Stimulated activated naive B cell treated with anti-CD40 and anti-IgM and Interleukin-4, amounts not matched to agents 10 μg/mL and 1 μg/mL and 100 μg/mL, for 72 hours (primary cell): Measurements from ENCODE around the gene WDFY4.

ENCODE experiments used
- ATAC-seq, 2 donors: fragments of 150-1000 bp; cut with Tn5 transposase; replicated peaks; 2 replicates each; pipeline ENCODE4 v1.10.0; 2021; ENCODE audit warnings: moderate library complexity in 1 of 2
- DNase-seq: peaks from one replicate; pipeline ENCODE4 v3.0.0; 2021
- H3K27ac Mint-ChIP-seq: one replicate; pipeline ENCODE4 v1.8.0; 2022; ENCODE audit warnings: mild to moderate bottlenecking, mixed read lengths
- H3K27me3 Mint-ChIP-seq, 2 donors: one replicate each; pipeline ENCODE4 v1.8.0; 2022; ENCODE audit warnings: mixed read lengths in 2 of 2
- H3K36me3 Mint-ChIP-seq, 2 donors: one replicate each; pipeline ENCODE4 v1.8.0; 2022; ENCODE audit warnings: mixed read lengths in 2 of 2, mild to moderate bottlenecking in 1 of 2
- H3K4me1 Mint-ChIP-seq, 2 donors: one replicate each; pipeline ENCODE4 v1.8.0; 2022; ENCODE audit warnings: mixed read lengths in 2 of 2, mild to moderate bottlenecking in 1 of 2
- H3K4me3 Mint-ChIP-seq, 2 donors: one replicate each; pipeline ENCODE4 v1.8.0; 2022; ENCODE audit warnings: mild to moderate bottlenecking in 2 of 2, mixed read lengths in 2 of 2, moderate library complexity in 1 of 2
- H3K9me3 Mint-ChIP-seq, 2 donors: one replicate each; pipeline ENCODE4 v1.8.0; 2022; ENCODE audit warnings: mixed read lengths in 2 of 2, mild to moderate bottlenecking in 1 of 2

The WDFY4 gene

GRCh38 chr10:48843198-48843597 is 158.5 kb downstream of the WDFY4 start:
- no peaks in the 10 kb centered on the region for H3K9me3 Mint-ChIP-seq
- H3K36me3 Mint-ChIP-seq = peaks cover 55 to 77% of the 10 kb centered on the region in 2 donors
- no peak overlapping the region for H3K4me3 Mint-ChIP-seq
- DNase-seq = no peak
- no peak overlapping the region for H3K27ac Mint-ChIP-seq
- no peaks in the 10 kb centered on the region for H3K27me3 Mint-ChIP-seq
- ATAC-seq = no peak
- peaks cover 27 to 62% of the 10 kb centered on the region in 2 donors for H3K4me1 Mint-ChIP-seq

GRCh38 chr10:48844616-48845015 is 159.9 kb downstream of the WDFY4 start:
- DNase-seq (no peak), ATAC-seq (no peak)
- H3K4me1 Mint-ChIP-seq = peaks cover 22 to 51% of the 10 kb centered on the region in 2 donors
- H3K4me3 Mint-ChIP-seq = peak overlapping the region in 1 of 2 donors; percentile 52
- H3K27me3 Mint-ChIP-seq = no peaks in the 10 kb centered on the region
- H3K27ac Mint-ChIP-seq = peak overlapping the region; percentile 87
- H3K36me3 Mint-ChIP-seq = peaks cover 57 to 69% of the 10 kb centered on the region in 2 donors
- H3K9me3 Mint-ChIP-seq = no peaks in the 10 kb centered on the region

- Mint-ChIP-seq H3K4me1 (peaks cover 16 to 42% of the 10 kb centered on the region in 2 donors), H3K27me3 (no peaks in the 10 kb centered on the region), H3K27ac (peak overlapping the region; percentile 87), H3K4me3 (peak overlapping the region; percentile 42 to 44), H3K36me3 (peaks cover 59 to 69% of the 10 kb centered on the region in 2 donors), H3K9me3 (no peaks in the 10 kb centered on the region)
- no peak for DNase-seq
- ATAC-seq = peak; percentile 52 to 63
Observed at GRCh38 chr10:48845512-48845911, 160.8 kb downstream of the WDFY4 start.

GRCh38 chr10:48847691-48848090 is 163.0 kb downstream of the WDFY4 start:
- peaks cover 18 to 44% of the 10 kb centered on the region in 2 donors for H3K4me1 Mint-ChIP-seq
- no peak for DNase-seq
- H3K4me3 Mint-ChIP-seq = no peak overlapping the region
- ATAC-seq = no peak
- no peaks in the 10 kb centered on the region for H3K27me3 Mint-ChIP-seq
- peaks cover 72 to 80% of the 10 kb centered on the region in 2 donors for H3K36me3 Mint-ChIP-seq
- no peaks in the 10 kb centered on the region for H3K9me3 Mint-ChIP-seq
- peak overlapping the region; percentile 5 for H3K27ac Mint-ChIP-seq

- peaks cover 56 to 57% of the 10 kb centered on the region in 2 donors for H3K36me3 Mint-ChIP-seq
- no peak overlapping the region for H3K4me3 Mint-ChIP-seq
- H3K27me3 Mint-ChIP-seq = no peaks in the 10 kb centered on the region
- ATAC-seq = no peak
- H3K4me1 Mint-ChIP-seq = peaks cover 2 to 17% of the 10 kb centered on the region in 2 donors
- DNase-seq = no peak
- H3K9me3 Mint-ChIP-seq = peaks cover 0 to 2% of the 10 kb centered on the region in 2 donors
- no peak overlapping the region for H3K27ac Mint-ChIP-seq
Observed at GRCh38 chr10:48856855-48857254, 172.2 kb downstream of the WDFY4 start.

GRCh38 chr10:48872234-48872633 is 187.6 kb downstream of the WDFY4 start:
- Mint-ChIP-seq H3K27ac (no peak overlapping the region), H3K36me3 (peaks cover 38 to 75% of the 10 kb centered on the region in 2 donors), H3K9me3 (no peaks in the 10 kb centered on the region), H3K4me1 (no peaks in the 10 kb centered on the region), H3K27me3 (no peaks in the 10 kb centered on the region), H3K4me3 (no peak overlapping the region)
- DNase-seq (no peak), ATAC-seq (no peak)

GRCh38 chr10:48878091-48878490 is 193.4 kb downstream of the WDFY4 start:
- peaks cover 64 to 84% of the 10 kb centered on the region in 2 donors for H3K36me3 Mint-ChIP-seq
- no peaks in the 10 kb centered on the region for H3K27me3 Mint-ChIP-seq
- ATAC-seq = no peak
- no peak overlapping the region for H3K27ac Mint-ChIP-seq
- H3K9me3 Mint-ChIP-seq = peaks cover 2 to 5% of the 10 kb centered on the region in 2 donors
- H3K4me1 Mint-ChIP-seq = peaks cover 12 to 18% of the 10 kb centered on the region in 2 donors
- no peak overlapping the region for H3K4me3 Mint-ChIP-seq
- DNase-seq = no peak

GRCh38 chr10:48879451-48879850 is 194.8 kb downstream of the WDFY4 start:
- H3K36me3 Mint-ChIP-seq = peaks cover 61 to 88% of the 10 kb centered on the region in 2 donors
- DNase-seq (no peak), ATAC-seq (no peak)
- no peaks in the 10 kb centered on the region for H3K27me3 Mint-ChIP-seq
- peaks cover 12 to 24% of the 10 kb centered on the region in 2 donors for H3K4me1 Mint-ChIP-seq
- H3K27ac Mint-ChIP-seq = peak overlapping the region; percentile 56
- peaks cover 2 to 5% of the 10 kb centered on the region in 2 donors for H3K9me3 Mint-ChIP-seq
- H3K4me3 Mint-ChIP-seq = no peak overlapping the region

- Mint-ChIP-seq H3K27ac (peak overlapping the region; percentile 20), H3K4me1 (peaks cover 12 to 24% of the 10 kb centered on the region in 2 donors), H3K4me3 (no peak overlapping the region), H3K9me3 (peaks cover 2 to 5% of the 10 kb centered on the region in 2 donors), H3K36me3 (peaks cover 64 to 88% of the 10 kb centered on the region in 2 donors), H3K27me3 (no peaks in the 10 kb centered on the region)
- ATAC-seq (no peak), DNase-seq (no peak)
Observed at GRCh38 chr10:48880016-48880705, 195.5 kb downstream of the WDFY4 start.

- Mint-ChIP-seq H3K27ac (peak overlapping the region; percentile 73), H3K9me3 (peaks cover 2 to 5% of the 10 kb centered on the region in 2 donors), H3K4me3 (peak overlapping the region in 1 of 2 donors; percentile 17), H3K4me1 (peaks cover 16 to 24% of the 10 kb centered on the region in 2 donors), H3K27me3 (no peaks in the 10 kb centered on the region), H3K36me3 (peaks cover 65 to 80% of the 10 kb centered on the region in 2 donors)
- no peak for ATAC-seq
- DNase-seq = no peak
Observed at GRCh38 chr10:48881937-48882336, 197.3 kb downstream of the WDFY4 start.

- H3K4me1 Mint-ChIP-seq = peaks cover 18 to 24% of the 10 kb centered on the region in 2 donors
- peaks cover 59 to 76% of the 10 kb centered on the region in 2 donors for H3K36me3 Mint-ChIP-seq
- no peaks in the 10 kb centered on the region for H3K27me3 Mint-ChIP-seq
- DNase-seq = no peak
- peaks cover 2 to 5% of the 10 kb centered on the region in 2 donors for H3K9me3 Mint-ChIP-seq
- H3K27ac Mint-ChIP-seq = peak overlapping the region; percentile 33
- no peak for ATAC-seq
- no peak overlapping the region for H3K4me3 Mint-ChIP-seq
Observed at GRCh38 chr10:48882881-48883280, 198.2 kb downstream of the WDFY4 start.

GRCh38 chr10:48883701-48884100 is 199.0 kb downstream of the WDFY4 start:
- DNase-seq (no peak), ATAC-seq (no peak)
- Mint-ChIP-seq H3K4me3 (no peak overlapping the region), H3K27ac (no peak overlapping the region), H3K4me1 (peaks cover 20 to 24% of the 10 kb centered on the region in 2 donors), H3K9me3 (peaks cover 2 to 5% of the 10 kb centered on the region in 2 donors), H3K27me3 (no peaks in the 10 kb centered on the region), H3K36me3 (peaks cover 60 to 77% of the 10 kb centered on the region in 2 donors)

GRCh38 chr10:48884179-48885045 is 199.7 kb downstream of the WDFY4 start:
- Mint-ChIP-seq H3K27me3 (no peaks in the 10 kb centered on the region), H3K36me3 (peaks cover 56 to 77% of the 10 kb centered on the region in 2 donors), H3K4me3 (no peak overlapping the region), H3K27ac (no peak overlapping the region), H3K4me1 (peaks cover 19 to 24% of the 10 kb centered on the region in 2 donors), H3K9me3 (peaks cover 2 to 5% of the 10 kb centered on the region in 2 donors)
- DNase-seq (no peak), ATAC-seq (no peak)

GRCh38 chr10:48885376-48885775 is 200.7 kb downstream of the WDFY4 start:
- H3K27ac Mint-ChIP-seq = peak overlapping the region; percentile 20
- H3K36me3 Mint-ChIP-seq = peaks cover 49 to 78% of the 10 kb centered on the region in 2 donors
- ATAC-seq (no peak), DNase-seq (no peak)
- peaks cover 2 to 5% of the 10 kb centered on the region in 2 donors for H3K9me3 Mint-ChIP-seq
- peaks cover 16 to 26% of the 10 kb centered on the region in 2 donors for H3K4me1 Mint-ChIP-seq
- H3K4me3 Mint-ChIP-seq = no peak overlapping the region
- no peaks in the 10 kb centered on the region for H3K27me3 Mint-ChIP-seq
